TTC549 (cell line): ENCODE results near the gene SRGAP3.
"Not testable (repeated sequence)": the region's sequence is repeated elsewhere in the genome, so short reads cannot be mapped to it uniquely, and the experiment has no call there.

Experiments
- FAIRE-seq: peaks from 2 replicates; lab custom pipeline; 2012; peaks lifted over from hg19 to GRCh38; lab: Jason Lieb, UNC

The SRGAP3 gene

GRCh38 chr3:9249273-9250192, at the start of gene SRGAP3:
Gene SRGAP3 (minus strand): TSS chr3:9249646. CDS start chr3:9248951, 695 bp downstream.
- peak; percentile 83 for FAIRE-seq

- no peak for FAIRE-seq
Observed at GRCh38 chr3:9298236-9298635, 48.8 kb upstream of the SRGAP3 start.

GRCh38 chr3:9296241-9296640, 46.8 kb upstream of the SRGAP3 start:
- FAIRE-seq: no peak

- no peak for FAIRE-seq
Observed at GRCh38 chr3:9295007-9295406, 45.6 kb upstream of the SRGAP3 start.

- FAIRE-seq: not testable (repeated sequence)
Observed at GRCh38 chr3:9293953-9294352, 44.5 kb upstream of the SRGAP3 start.

GRCh38 chr3:9293076-9293475, 43.6 kb upstream of the SRGAP3 start:
- no peak for FAIRE-seq

- no peak for FAIRE-seq
Observed at GRCh38 chr3:9292516-9292915, 43.1 kb upstream of the SRGAP3 start.

- no peak for FAIRE-seq
Observed at GRCh38 chr3:9291821-9292410, 42.5 kb upstream of the SRGAP3 start.

GRCh38 chr3:9290566-9290965, 41.1 kb upstream of the SRGAP3 start:
- FAIRE-seq: no peak

GRCh38 chr3:9281533-9281932, 32.1 kb upstream of the SRGAP3 start:
- not testable (repeated sequence) for FAIRE-seq

- no peak for FAIRE-seq
Observed at GRCh38 chr3:9280451-9281219, 31.2 kb upstream of the SRGAP3 start.

GRCh38 chr3:9279966-9280365, 30.5 kb upstream of the SRGAP3 start:
- no peak for FAIRE-seq

- FAIRE-seq: no peak
Observed at GRCh38 chr3:9278498-9278897, 29.1 kb upstream of the SRGAP3 start.

GRCh38 chr3:9278085-9278484, 28.6 kb upstream of the SRGAP3 start:
- no peak for FAIRE-seq

- FAIRE-seq: no peak
Observed at GRCh38 chr3:9276761-9277370, 27.4 kb upstream of the SRGAP3 start.

GRCh38 chr3:9271903-9272302, 22.5 kb upstream of the SRGAP3 start:
- no peak for FAIRE-seq

GRCh38 chr3:9270704-9271103, 21.3 kb upstream of the SRGAP3 start:
- no peak for FAIRE-seq

GRCh38 chr3:9266716-9267115, 17.3 kb upstream of the SRGAP3 start:
- FAIRE-seq: no peak

- FAIRE-seq: no peak
Observed at GRCh38 chr3:9260305-9260704, 10.9 kb upstream of the SRGAP3 start.

GRCh38 chr3:9257092-9257491, 7.6 kb upstream of the SRGAP3 start:
- no peak for FAIRE-seq

- FAIRE-seq: no peak
Observed at GRCh38 chr3:9255976-9256375, 6.5 kb upstream of the SRGAP3 start.

- no peak for FAIRE-seq
Observed at GRCh38 chr3:9254764-9255163, 5.3 kb upstream of the SRGAP3 start.

- FAIRE-seq: no peak
Observed at GRCh38 chr3:9253327-9253726, 3.9 kb upstream of the SRGAP3 start.
